Ovary (tissue), 9 donors: ENCODE data around the gene LGI4. TPM values are rescaled to one million over a fixed set of nuclear protein-coding genes. Genes with fewer than 3 reads are reported as not detected.
"Not testable (repeated sequence)": the region's sequence is repeated elsewhere in the genome, so short reads cannot be mapped to it uniquely, and the experiment has no call there.

Experiments
- DNase-seq, 5 donors: peaks; one replicate each; pipeline ENCODE4 v3.0.0-alpha.2; 2019 to 2020
- H3K27ac ChIP-seq, 2 donors: fragments of 200-600 bp; one replicate each; pipeline versions ENCODE4 v1.5.1 to v1.8.0; 2019 to 2022
- H3K27me3 ChIP-seq: fragments of 200-600 bp; one replicate; pipeline ENCODE4 v1.8.0; 2022
- H3K36me3 ChIP-seq: fragments of 200-600 bp; sonication (generic); one replicate; pipeline ENCODE4 v1.5.1; 2019
- H3K4me1 ChIP-seq: one replicate; pipeline ENCODE4 v1.8.1; 2013; ENCODE audit warnings: mild to moderate bottlenecking, moderate library complexity; ENCODE audit not compliant: insufficient read depth
- H3K4me3 ChIP-seq: fragments of 200-600 bp; sonication (generic); one replicate; pipeline ENCODE4 v1.5.1; 2017
- H3K9me3 ChIP-seq, 2 donors: fragments of 200-600 bp in 1 of 2; sonication (generic) in 1 of 2; one replicate each; pipeline versions ENCODE4 v1.5.1 to v1.8.1; 2013 to 2019; ENCODE audit warnings: mild to moderate bottlenecking in 1 of 2, moderate library complexity in 1 of 2
- CTCF ChIP-seq, 3 donors: fragments of 450-650 bp in 2 of 3; fragments of 200-600 bp in 1 of 3; IDR thresholded peaks; one replicate each; pipeline versions ENCODE4 v1.5.1 to v1.8.0; 2016 to 2022; ENCODE audit warnings: antibody characterized with exemption in 3 of 3, mild to moderate bottlenecking in 1 of 3
- EP300 ChIP-seq: sonication (generic); formaldehyde crosslinking; IDR thresholded peaks from one replicate; pipeline ENCODE4 v1.6.1; 2017; ENCODE audit warnings: antibody characterized with exemption
- POLR2A ChIP-seq: fragments of 450-650 bp; IDR thresholded peaks from one replicate; pipeline ENCODE4 v1.6.1; 2017; ENCODE audit warnings: antibody characterized with exemption, mild to moderate bottlenecking, moderate library complexity
- WGBS, 3 donors: extraction: QIAGEN DNeasy Blood & Tissue Kit in 1 of 3; methylation state at CpG; one replicate each; pipeline versions ENCODE4 v1.1.5 to v1.1.7; 2013 to 2017; 5-methylcytosine and 5-hydroxymethylcytosine counted together
- intact Hi-C, 4 donors: fragments of 100-400 bp; cut with DNase I; formaldehyde crosslinking; loops; one replicate each; pipeline versions ENCODE4 v1.11.0 to v1.15.1; 2022 to 2023
- polyA plus RNA-seq, 2 donors: library from polyadenylated mRNA; stranded (reverse); fragments of 200-250 nt in 1 of 2; fragments of 350-450 nt in 1 of 2; fragmentation: Illumina TruSeq in 1 of 2; extraction: RNeasy Lipid Tissue Mini Kit (QIAGEN cat#74804) in 1 of 2; gene quantifications; one replicate each; pipeline ENCODE4 v1.2.3, GENCODE V29; 2013 to 2014
- total RNA-seq, 7 donors: library from RNA; depleted of rRNA in 2 of 7; stranded (reverse); fragments of >200 nt in 2 of 7; fragmentation: NEBNext Ultra II Directional in 3 of 7; extraction: Animal tissue kit (Norgen Biotek cat#: 25700) in 3 of 7; gene quantifications; one replicate each; pipeline versions ENCODE4 v1.1.0 to v1.2.4, GENCODE V29; 2016 to 2023
- donor health status: DM: no; HTN: no; CAD: no; lungs with moderate emphysema.
- donor health status: DM: no; HTN: no; CAD: no.
- donor health status: Bipolar disorder and iron deficiency.
- donor health status: DM: yes; HTN: yes; CAD: no.
- donor health status: DM: no; HTN: no; CAD: no.
- donor health status: DM: yes; HTN: yes; CAD: no.

The LGI4 gene
- total and polyA plus RNA-seq, 9 donors, result 1.9 to 13.3 (median 5.9) TPM

GRCh38 chr19:35105411-35106290, 29.2 kb downstream of the LGI4 start:
- H3K9me3 ChIP-seq, result no peaks in the 10 kb centered on the region
- no peaks in the 10 kb centered on the region for H3K27me3 ChIP-seq
- H3K27ac ChIP-seq, result no peak overlapping the region
- no peak overlapping the region for H3K4me3 ChIP-seq
- no peak for DNase-seq
- H3K36me3 ChIP-seq, result no peaks in the 10 kb centered on the region
- TF ChIP-seq CTCF (IDR thresholded peaks at IDR 0.05) (no peak), EP300 (no peak), POLR2A (no peak)
- WGBS, 3 donors, result 84 to 88% (median 85%) methylated on average over 30 of the region's 30 CpGs
- no peaks in the 10 kb centered on the region for H3K4me1 ChIP-seq
- intact Hi-C loops, result no loop called here

DNA sequence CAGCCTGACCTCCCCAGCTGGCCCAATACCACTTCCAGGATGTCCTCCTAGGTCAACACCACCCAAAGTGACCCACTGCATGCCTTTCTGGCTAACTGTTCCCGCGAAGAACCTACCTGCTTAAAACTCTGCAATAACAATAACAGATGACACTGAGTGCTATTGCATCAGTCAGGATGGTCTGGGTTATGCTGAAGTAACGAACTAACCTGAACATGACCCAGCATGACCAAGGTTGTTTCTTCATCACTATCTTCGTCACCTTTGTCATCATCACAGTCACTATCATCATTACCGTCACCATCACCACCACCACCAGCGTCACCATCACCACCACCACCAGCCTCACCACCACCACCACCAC, 29.8 kb downstream of the LGI4 start:
- Histone ChIP-seq H3K4me3 (no peak overlapping the region), H3K4me1 (no peaks in the 10 kb centered on the region), H3K36me3 (no peaks in the 10 kb centered on the region), H3K9me3 (no peaks in the 10 kb centered on the region), H3K27ac (no peak overlapping the region), H3K27me3 (no peaks in the 10 kb centered on the region)
- whole genome bisulfite sequencing, 3 donors, result 96 to 98% (median 96%) methylated on average over 6 of the region's 6 CpGs
- DNase-seq, result no peak
- no peak for TF ChIP-seq POLR2A
- no peak for TF ChIP-seq CTCF (IDR thresholded peaks at IDR 0.05)
- TF ChIP-seq EP300, result no peak
- intact Hi-C loops, result no loop called here

DNA sequence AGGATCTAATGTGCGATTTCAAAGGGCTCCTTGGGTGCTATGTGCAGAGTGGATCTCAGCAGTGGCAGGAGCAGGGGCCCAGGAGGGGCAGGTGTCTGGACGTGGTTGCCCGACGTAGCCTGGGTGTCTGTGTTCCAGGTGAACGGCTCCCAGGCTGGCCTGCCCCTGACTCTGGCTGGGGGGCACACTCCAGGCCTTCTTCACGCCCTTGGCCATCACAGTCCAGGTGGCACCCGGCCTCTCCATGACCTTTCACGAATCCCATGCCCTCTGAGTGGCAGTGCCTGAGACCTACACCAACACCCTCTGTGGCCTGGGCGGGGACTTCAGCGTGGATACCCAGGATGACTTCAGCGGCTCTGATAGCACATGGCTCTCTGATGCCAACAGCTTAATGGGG, 30.5 kb downstream of the LGI4 start:
- intact Hi-C loops, result no loop called here
- Histone ChIP-seq H3K9me3 (no peaks in the 10 kb centered on the region), H3K36me3 (no peaks in the 10 kb centered on the region), H3K4me3 (no peak overlapping the region), H3K27ac (no peak overlapping the region), H3K27me3 (no peaks in the 10 kb centered on the region), H3K4me1 (no peaks in the 10 kb centered on the region)
- DNase-seq, result no peak
- 83 to 90% (median 84%) methylated on average over 10 to 11 of the region's 11 CpGs for WGBS, 3 donors
- TF ChIP-seq CTCF (IDR thresholded peaks at IDR 0.05) (no peak), EP300 (no peak), POLR2A (no peak)

DNA sequence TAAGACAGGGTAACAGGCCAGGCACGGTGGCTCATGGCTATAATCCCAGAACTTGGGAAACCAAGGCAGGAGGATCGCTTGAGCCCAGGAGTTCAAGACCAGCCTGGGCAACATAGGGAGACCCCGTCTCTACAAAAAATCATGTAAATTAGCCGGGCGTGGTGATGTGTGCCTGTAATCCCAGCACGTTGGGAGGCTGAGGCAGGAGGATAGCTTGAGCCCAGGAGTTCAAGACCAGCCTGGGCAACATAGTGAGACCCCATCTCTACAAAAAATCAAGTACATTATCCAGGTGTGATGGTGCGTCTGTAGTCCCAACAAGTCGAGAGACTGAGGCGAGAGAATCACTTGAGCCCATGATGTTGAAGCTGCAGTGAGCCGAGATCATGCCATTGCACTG, 31.2 kb downstream of the LGI4 start:
- WGBS, 3 donors, result 73 to 77% (median 74%) methylated on average over 10 of the region's 10 CpGs
- DNase-seq, H3K27me3 ChIP-seq, H3K9me3 ChIP-seq, H3K27ac ChIP-seq, intact Hi-C loops, H3K4me1 ChIP-seq, H3K36me3 ChIP-seq, H3K4me3 ChIP-seq: not testable (repeated sequence)

- H3K27ac ChIP-seq, H3K4me1 ChIP-seq, H3K27me3 ChIP-seq, H3K36me3 ChIP-seq, DNase-seq, intact Hi-C loops, H3K4me3 ChIP-seq, H3K9me3 ChIP-seq: not testable (repeated sequence)
- WGBS, 3 donors, result 92 to 95% (median 94%) methylated on average over 10 of the region's 10 CpGs
Observed at GRCh38 chr19:35101949-35102348, 32.9 kb downstream of the LGI4 start.
